ENCODE measurements around the gene TP53INP2.
"Not testable (repeated sequence)": the region's sequence is repeated elsewhere in the genome, so short reads cannot be mapped to it uniquely, and the experiment has no call there.

TP53INP2 gene, protein sequence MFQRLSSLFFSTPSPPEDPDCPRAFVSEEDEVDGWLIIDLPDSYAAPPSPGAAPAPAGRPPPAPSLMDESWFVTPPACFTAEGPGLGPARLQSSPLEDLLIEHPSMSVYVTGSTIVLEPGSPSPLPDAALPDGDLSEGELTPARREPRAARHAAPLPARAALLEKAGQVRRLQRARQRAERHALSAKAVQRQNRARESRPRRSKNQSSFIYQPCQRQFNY

GRCh38 chr20:34704177-34705007, at the start of gene TP53INP2:
Gene TP53INP2, plus strand, starts transcription at chr20:34704344. Its CDS starts 4,396 bp downstream, at chr20:34708740.
- DNase-seq (ENCODE audit: low spot score), result peak; percentile 91

GRCh38 chr20:34658654-34659053, 45.5 kb upstream of the TP53INP2 start:
- not testable (repeated sequence) for DNase-seq (ENCODE audit: low spot score)

DNA sequence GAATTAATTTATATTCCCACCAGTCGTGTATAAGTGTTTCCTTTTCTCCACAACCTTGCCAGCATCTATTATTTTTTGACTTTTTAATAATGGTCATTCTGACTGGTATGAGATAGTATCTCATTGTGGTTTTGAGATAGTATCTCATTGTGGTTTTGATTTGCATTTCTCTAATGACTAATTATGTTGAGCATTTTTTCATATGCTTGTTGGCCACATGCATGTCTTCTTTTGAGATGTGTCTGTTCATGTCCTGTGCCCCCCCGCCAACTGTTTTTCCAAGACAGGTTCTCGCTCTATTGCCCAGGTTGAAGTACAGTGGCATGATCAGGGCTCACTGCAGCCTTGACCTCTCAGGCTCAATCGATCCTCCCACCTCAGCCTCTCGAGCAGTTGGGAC, 42.3 kb upstream of the TP53INP2 start:
- not testable (repeated sequence) for DNase-seq (ENCODE audit: low spot score)

- no peak for DNase-seq (ENCODE audit: low spot score)
Measured at GRCh38 chr20:34663213-34663943, 40.8 kb upstream of the TP53INP2 start.

DNA sequence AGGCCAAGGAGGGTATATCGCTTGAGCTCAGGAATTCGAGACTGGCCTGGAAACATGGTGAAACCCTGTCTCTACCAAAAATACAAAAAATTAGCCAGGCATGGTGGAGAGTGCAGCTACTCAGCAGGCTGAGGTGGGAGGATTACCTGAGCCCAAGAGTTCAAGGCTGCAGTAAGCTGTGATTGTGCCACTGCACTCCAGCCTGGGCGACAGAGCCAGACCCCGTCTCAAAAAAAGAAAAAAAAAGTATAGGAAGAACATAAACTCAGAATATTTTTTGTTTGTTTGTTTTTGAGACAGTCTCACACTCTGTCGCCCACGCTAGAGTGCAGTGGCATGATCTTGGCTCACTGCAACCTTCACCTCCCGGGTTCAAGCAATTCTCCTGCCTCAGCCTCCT, 39.4 kb upstream of the TP53INP2 start:
- DNase-seq (ENCODE audit: low spot score), result not testable (repeated sequence)

- DNase-seq (ENCODE audit: low spot score), result no peak
Measured at GRCh38 chr20:34669094-34669493, 35.0 kb upstream of the TP53INP2 start.

- no peak for DNase-seq (ENCODE audit: low spot score)
Measured at GRCh38 chr20:34673412-34673811, 30.7 kb upstream of the TP53INP2 start.

- no peak for DNase-seq (ENCODE audit: low spot score)
Measured at GRCh38 chr20:34675561-34675960, 28.6 kb upstream of the TP53INP2 start.

- peak; percentile 17 for DNase-seq (ENCODE audit: low spot score)
Measured at GRCh38 chr20:34675993-34676641, 28.0 kb upstream of the TP53INP2 start.

- DNase-seq (ENCODE audit: low spot score), result peak; percentile 93
Measured at GRCh38 chr20:34676642-34677373, 27.3 kb upstream of the TP53INP2 start, which contains the start of gene PIGU. Gene PIGU, minus strand, starts transcription at chr20:34677092. Its CDS starts 7 bp downstream, at chr20:34677085.

DNA sequence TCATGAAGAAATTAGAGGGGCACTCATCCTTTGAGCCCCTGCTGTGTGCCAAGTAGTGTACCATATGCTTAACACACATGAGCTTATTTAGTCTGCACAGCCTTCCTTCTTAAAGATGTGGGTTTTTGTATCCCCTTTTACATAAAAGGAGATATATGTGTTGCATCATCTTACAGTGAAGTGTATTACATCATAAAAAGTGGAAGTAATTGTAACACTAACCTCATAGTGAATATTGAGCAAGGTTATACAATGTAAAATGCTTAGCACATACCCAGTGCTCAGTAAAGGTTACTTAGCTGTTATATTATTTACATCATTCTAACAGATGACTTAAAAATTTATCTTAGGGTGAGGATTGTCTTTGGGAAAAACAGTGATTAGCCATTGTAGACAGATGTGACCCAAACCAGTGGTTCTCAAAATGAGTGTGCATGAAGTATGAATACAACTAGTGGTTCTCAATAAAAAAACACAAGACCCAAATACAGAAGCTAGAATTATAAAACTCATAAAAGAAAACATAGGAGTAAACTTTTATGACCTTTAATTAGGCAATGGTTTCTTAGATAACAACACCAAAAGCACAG, 23.5 kb upstream of the TP53INP2 start:
- no peak for DNase-seq (ENCODE audit: low spot score)

DNA sequence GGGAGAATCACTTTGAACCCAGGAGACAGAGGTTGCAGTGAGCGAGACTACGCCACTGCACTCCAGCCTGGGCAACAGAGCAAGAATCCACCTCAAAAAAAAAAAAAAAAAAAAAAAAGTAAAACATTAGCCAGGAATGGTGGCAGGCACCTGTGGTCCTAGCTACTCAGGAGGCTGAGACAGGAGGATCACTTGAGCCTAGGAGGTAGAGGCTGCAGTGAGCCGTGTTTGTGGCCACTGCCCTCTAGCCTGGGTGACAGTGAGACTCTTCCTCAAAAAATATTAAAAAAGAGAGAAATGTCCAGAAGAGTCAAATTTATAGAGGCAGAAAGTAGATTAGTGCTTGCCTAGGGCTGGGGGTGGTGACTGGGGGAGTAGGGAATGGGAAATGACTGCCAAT, 20.5 kb upstream of the TP53INP2 start:
- DNase-seq (ENCODE audit: low spot score), result no peak

- no peak for DNase-seq (ENCODE audit: low spot score)
Measured at GRCh38 chr20:34689486-34689885, 14.7 kb upstream of the TP53INP2 start.

DNA sequence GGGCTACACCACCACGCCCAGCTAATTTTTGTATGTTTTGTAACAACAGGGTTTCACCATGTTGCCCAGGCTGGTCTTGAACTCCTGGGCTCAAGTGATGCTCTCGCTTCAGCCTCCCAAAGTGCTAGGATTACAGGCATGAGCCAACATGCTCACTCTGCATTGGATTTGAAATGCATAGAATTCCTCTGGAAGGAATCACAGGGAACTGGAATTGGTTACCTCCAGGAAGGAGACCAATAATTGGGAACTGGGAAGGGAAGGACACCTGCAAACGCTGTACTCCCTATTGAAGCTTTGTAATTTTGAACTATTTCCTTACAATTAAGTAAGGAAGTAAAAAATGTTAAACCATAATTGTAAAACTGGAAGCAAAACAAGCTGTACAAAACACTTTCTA, 12.3 kb upstream of the TP53INP2 start:
- no peak for DNase-seq (ENCODE audit: low spot score)

DNA sequence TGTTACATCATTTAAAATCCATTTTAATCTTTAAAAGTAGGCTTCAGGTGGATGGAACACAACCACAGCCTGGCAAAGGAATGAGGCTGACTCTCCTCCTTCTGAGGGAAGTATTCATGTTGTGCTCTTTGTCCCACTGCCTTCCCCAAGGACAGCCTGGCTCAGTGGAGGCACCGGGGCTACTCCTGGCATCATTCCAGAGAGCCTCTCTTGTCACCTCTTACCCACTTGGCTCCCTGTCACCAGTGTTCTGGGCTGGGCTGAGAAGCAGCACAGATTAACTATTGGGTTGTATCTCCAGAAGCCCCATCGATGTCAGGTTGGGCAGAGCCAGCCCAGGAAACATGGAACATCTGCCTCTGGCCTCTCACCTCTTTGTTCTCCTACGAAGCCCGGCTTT, 10.7 kb upstream of the TP53INP2 start:
- DNase-seq (ENCODE audit: low spot score), result no peak

DNA sequence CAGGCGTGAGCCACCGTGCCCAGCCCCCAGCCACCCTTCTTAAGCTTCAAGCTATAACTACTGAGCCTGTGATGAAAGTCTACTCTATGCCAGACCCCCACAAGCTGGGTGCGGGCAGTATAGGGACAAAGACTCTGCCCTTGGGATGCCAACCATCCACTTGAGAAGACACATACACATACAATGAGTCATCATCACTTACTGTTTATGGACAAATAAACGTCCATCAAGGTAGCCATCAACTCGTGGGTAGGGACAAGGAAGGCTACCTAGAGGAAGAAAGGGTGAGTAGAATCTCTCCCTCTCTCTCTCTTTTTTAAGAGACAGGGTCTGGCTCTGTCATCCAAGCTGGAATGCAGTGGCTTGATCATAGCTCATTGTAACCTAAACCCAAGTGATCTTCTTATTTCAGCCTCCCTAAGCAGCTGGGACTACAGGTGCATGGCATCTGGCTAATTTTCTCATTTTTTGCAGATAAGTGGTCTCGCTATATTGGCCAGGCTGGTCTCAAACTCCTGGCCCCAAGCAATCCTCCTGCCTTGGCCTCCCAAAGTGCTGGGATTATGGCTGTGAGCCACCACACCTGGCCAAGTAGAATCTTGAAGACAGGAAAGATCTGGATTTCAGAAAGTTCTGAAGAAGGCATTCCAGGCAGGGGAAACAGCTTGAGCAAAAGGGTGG, 2.6 kb upstream of the TP53INP2 start:
- DNase-seq (ENCODE audit: low spot score), result no peak

- peak; percentile 8 for DNase-seq (ENCODE audit: low spot score)
Measured at GRCh38 chr20:34703061-34703423, 1.1 kb upstream of the TP53INP2 start.

DNA sequence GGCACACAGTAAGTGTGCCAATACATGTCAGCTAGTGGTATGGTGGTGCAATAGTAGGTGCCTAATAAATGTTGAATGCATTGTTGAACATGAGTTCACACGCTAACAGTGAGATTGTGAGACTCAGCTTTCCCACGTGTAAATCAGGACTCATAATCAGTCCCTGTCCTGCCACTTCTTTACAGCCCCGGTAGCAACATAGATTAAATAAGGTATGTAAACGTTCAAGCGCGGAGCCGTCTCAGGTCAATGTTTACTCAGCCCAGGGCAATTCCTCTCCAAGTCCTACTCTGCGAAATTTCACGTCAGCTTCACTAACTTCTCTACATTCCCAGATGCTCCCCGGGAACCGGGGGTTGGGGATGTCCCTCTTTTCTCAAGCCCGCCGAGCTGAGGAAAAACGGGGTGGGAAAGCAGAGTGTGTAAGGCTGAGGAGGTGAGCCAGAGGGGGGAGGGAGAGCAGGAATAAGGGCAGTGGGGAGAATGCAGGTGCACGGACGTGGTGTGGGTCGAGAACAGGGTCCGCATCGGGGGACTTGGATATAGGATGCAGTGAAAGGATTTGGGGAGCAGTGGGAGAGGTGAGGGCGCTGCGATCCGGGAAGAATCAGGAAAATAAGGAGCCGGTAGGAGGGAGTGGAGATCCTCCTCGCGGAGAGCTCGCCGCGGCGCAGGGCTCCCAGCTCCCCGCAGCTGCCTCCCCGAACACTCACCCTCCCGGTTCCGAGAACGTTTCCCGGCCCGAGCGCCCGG, 544 bp upstream of the TP53INP2 start:
- peak; percentile 48 for DNase-seq (ENCODE audit: low spot score)

DNA sequence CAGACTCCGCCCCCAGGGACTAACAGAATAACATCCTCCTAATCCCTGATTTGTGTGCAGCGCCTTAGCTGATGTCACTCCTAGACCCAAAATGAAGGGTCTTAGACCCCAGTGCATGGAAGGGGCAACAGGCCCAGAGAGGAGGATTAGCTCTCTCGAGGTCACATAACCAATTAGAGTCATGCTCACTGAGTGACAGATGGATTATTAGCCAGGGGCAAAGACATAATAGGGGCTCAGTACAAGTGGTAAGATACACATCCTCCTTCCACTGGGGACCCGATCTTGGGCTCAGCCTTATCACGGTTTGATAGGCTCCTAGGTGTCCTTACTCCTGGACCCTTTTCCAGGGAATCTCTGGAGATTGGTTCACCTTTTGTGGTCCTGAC, 858 bp downstream of the TP53INP2 start:
- DNase-seq (ENCODE audit: low spot score), result peak; percentile 44

Measured in pons (tissue), 1 donor.